ENCODE results near the gene PCDHB6. TPM values are rescaled to one million over a fixed set of nuclear protein-coding genes. Genes with fewer than 3 reads are reported as not detected.

Gene PCDHB6
- total and polyA plus RNA-seq, 2 of the 13 experiments (the other 11 are each of a cell fraction or from before 2014, with no cell fraction given), result 0.01 to 0.04 TPM

DNA sequence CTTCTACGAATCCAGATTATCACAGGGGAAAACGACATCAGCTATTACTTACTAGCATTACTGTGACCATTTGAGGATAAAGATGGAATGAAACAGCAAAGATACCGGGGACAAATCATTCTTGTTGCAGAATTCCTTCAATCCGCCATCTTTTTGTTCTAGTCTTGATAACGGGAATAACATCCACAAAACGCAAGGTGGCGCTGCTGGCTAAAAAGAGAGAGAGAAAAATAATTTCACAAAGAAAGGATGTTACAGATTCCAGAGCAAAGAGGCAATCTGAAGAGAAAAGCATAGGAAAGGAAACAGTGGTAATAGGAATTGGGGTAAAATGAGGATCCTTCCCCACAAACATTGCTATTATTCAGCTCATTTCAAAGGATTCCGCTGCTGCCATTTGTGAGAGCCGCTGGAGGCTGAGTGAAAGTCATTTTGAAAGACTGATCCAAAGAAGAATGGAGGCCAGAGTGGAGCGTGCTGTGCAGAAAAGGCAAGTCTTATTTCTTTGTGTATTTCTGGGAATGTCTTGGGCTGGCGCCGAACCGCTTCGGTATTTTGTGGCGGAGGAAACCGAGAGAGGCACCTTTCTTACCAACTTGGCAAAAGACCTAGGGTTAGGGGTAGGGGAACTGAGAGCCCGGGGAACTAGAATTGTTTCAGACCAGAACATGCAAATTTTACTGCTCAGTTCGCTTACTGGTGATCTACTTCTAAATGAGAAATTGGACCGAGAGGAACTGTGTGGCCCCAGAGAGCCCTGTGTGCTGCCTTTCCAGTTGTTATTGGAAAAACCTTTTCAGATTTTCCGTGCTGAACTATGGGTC, 22.7 kb downstream of the PCDHB6 start, which contains the start of gene PCDHB7:
Gene PCDHB7 (plus strand): TSS at position 264 of the 824 bp plus-strand sequence. CDS start 192 bp downstream, at position 456.
- BruUV-seq (replicated peaks), result no TSS peak
- in situ Hi-C loops (cut with HindIII; ENCODE audit: extremely low pct_ligation_motif_present, low pct_unique_long_range_greater_than_20kb) (no loop called here), intact Hi-C loops (cut with micrococcal nuclease; ENCODE audit: unreplicated experiment) (no loop called here)
- no peaks in the 10 kb centered on the region for H3K9me3 ChIP-seq (ENCODE audit: low read length)
- H3K9ac ChIP-seq (ENCODE audit: insufficient read depth, low read depth, low read length), result no peak within 1 kb of the TSS
- DNase-seq (ENCODE audit: low spot score) (peak; percentile 36), ATAC-seq (no peak), FAIRE-seq (no peak)
- H3K4me2 ChIP-seq (ENCODE audit: low read depth, low read length), result peak within 1 kb of the TSS; percentile 48
- no peaks in the 10 kb centered on the region for H3K79me2 ChIP-seq (ENCODE audit: insufficient read depth, low read length)
- POLR2A ChIA-PET, result no interaction called here
- no peaks in the 10 kb centered on the region for H3K4me1 ChIP-seq (ENCODE audit: insufficient read depth, low read length)
- H3K27ac ChIP-seq (ENCODE audit: extremely low read length, insufficient read depth, low read length), result no peak within 1 kb of the TSS
- no peaks in the 10 kb centered on the region; a peak in 1 of 5 replicates for H3K27me3 ChIP-seq (ENCODE audit: control insufficient read depth in 1 of 2, insufficient read depth in 2 of 2, low read length in 2 of 2)
- WGBS (ENCODE audit: low lambda C conversion rate), result 23% methylated on average over 18 of the region's 20 CpGs
- no peaks in the 10 kb centered on the region for H4K20me1 ChIP-seq (ENCODE audit: insufficient read depth, low read length)
- peak within 1 kb of the TSS; percentile 45 for H2AFZ ChIP-seq (ENCODE audit: low read length)
- TF ChIP-seq, protein P1, sequence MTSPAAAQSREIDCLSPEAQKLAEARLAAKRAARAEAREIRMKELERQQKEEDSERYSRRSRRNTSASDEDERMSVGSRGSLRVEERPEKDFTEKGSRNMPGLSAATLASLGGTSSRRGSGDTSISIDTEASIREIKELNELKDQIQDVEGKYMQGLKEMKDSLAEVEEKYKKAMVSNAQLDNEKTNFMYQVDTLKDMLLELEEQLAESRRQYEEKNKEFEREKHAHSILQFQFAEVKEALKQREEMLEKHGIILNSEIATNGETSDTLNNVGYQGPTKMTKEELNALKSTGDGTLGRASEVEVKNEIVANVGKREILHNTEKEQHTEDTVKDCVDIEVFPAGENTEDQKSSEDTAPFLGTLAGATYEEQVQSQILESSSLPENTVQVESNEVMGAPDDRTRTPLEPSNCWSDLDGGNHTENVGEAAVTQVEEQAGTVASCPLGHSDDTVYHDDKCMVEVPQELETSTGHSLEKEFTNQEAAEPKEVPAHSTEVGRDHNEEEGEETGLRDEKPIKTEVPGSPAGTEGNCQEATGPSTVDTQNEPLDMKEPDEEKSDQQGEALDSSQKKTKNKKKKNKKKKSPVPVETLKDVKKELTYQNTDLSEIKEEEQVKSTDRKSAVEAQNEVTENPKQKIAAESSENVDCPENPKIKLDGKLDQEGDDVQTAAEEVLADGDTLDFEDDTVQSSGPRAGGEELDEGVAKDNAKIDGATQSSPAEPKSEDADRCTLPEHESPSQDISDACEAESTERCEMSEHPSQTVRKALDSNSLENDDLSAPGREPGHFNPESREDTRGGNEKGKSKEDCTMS (CRISPR knock-in tag; conservative IDR thresholded peaks at IDR 0.05), result no peak
- TF ChIP-seq SMC3 (IDR thresholded peaks at IDR 0.05; ENCODE audit: low read length) (0 out of 2 replicates have a peak, but pooled peaks have one; percentile 11), STAG1 (CRISPR knock-in tag; IDR thresholded peaks at IDR 0.05) (peak; percentile 21; the same call in 1 of the 2 replicates), ZBTB33 (CRISPR knock-in tag; IDR thresholded peaks at IDR 0.05) (0 out of 2 replicates have a peak, but pooled peaks have one; percentile 12), CTCF (CRISPR knock-in tag; IDR thresholded peaks at IDR 0.05) (peak; percentile 65), ATM (IDR thresholded peaks at IDR 0.05; ENCODE audit: borderline replicate concordance) (no peak), ZNF747 (CRISPR knock-in tag; IDR thresholded peaks at IDR 0.05; ENCODE audit: borderline replicate concordance) (no peak), YY1 (IDR thresholded peaks at IDR 0.05; ENCODE audit: insufficient read depth, insufficient replicate concordance, low read depth, low read length) (peak; percentile 17), KDM1A (CRISPR knock-in tag; IDR thresholded peaks at IDR 0.05) (no peak)
- TF ChIP-seq, protein P2, sequence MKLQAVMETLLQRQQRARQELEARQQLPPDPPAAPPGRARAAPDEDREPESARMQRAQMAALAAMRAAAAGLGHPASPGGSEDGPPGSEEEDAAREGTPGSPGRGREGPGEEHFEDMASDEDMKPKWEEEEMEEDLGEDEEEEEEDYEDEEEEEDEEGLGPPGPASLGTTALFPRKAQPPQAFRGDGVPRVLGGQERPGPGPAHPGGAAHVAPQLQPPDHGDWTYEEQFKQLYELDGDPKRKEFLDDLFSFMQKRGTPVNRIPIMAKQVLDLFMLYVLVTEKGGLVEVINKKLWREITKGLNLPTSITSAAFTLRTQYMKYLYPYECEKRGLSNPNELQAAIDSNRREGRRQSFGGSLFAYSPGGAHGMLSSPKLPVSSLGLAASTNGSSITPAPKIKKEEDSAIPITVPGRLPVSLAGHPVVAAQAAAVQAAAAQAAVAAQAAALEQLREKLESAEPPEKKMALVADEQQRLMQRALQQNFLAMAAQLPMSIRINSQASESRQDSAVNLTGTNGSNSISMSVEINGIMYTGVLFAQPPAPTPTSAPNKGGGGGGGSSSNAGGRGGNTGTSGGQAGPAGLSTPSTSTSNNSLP (IDR thresholded peaks at IDR 0.05; ENCODE audit: low read depth, low read length), result 0 out of 2 replicates have a peak, but pooled peaks have one; percentile 23
- TF ChIP-seq, protein P3, sequence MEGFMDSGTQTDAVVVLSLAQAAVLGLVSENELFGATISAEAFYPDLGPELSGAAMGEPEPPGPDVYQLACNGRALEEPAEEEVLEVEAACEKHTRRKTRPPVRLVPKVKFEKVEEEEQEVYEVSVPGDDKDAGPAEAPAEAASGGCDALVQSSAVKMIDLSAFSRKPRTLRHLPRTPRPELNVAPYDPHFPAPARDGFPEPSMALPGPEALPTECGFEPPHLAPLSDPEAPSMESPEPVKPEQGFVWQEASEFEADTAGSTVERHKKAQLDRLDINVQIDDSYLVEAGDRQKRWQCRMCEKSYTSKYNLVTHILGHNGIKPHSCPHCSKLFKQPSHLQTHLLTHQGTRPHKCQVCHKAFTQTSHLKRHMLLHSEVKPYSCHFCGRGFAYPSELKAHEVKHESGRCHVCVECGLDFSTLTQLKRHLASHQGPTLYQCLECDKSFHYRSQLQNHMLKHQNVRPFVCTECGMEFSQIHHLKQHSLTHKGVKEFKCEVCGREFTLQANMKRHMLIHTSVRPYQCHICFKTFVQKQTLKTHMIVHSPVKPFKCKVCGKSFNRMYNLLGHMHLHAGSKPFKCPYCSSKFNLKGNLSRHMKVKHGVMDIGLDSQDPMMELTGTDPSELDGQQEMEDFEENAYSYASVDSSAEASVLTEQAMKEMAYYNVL (CRISPR knock-in tag; IDR thresholded peaks at IDR 0.05; ENCODE audit: borderline replicate concordance), result no peak
- CTCF ChIA-PET (ENCODE audit: low intra/inter-chr PET ratio, low total read pairs), result interaction anchor here (1.3 kb wide), 1 partner anchor 78 kb away, joined by 5 read pairs; the partner anchor contains the start of gene PCDHB2
- no peaks in the 10 kb centered on the region for H3K36me3 ChIP-seq (replicated peaks in 1 of 2; ENCODE audit: control insufficient read depth in 1 of 2, insufficient read depth in 2 of 2, low read length in 2 of 2)
- H3K4me3 ChIP-seq (replicated peaks in 1 of 3; ENCODE audit: insufficient read depth in 1 of 3, low read depth in 2 of 3, low read length in 3 of 3), result no peak within 1 kb of the TSS
